Measurements from ENCODE around the gene CDKN1B.

DNA sequence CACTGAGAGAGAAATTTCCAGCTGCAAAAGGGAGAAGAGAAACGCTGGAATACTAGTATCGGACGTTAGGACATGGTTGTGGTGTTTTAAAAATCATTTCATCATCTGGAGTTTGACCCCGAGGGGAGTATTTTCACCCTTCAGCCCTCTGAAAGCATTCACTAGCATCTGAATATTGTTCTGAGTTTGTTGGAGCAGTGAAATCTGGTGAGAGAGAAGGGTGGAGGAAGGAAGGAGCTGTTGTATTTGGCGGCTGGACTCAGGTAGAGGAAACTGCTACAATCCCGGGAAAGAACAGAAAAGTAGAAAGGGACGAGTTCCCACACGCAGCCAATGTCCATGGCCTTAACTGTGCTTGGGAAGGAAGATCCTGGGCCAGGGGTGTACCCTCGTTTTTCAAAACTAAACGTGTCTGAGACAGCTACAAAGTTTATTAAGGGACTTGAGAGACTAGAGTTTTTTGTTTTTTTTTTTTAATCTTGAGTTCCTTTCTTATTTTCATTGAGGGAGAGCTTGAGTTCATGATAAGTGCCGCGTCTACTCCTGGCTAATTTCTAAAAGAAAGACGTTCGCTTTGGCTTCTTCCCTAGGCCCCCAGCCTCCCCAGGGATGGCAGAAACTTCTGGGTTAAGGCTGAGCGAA lies 896 bp upstream of the CDKN1B start:
- TF ChIP-seq POLR2A (IDR thresholded peaks at IDR 0.05) (no peak), CTCF (IDR thresholded peaks at IDR 0.05) (no peak)

Measured in breast epithelium (tissue), 3 donors.